GM08714 (cell line): ENCODE results near the gene JAGN1.

Experiments
- H3K4me3 ChIP-seq: fragments of 200-500 bp; sonication (Bioruptor generic); 2 replicates; pipeline ENCODE4 v1.5.1; 2014; ENCODE audit warnings: mild to moderate bottlenecking, low read length, inconsistent platforms
- ZNF274 ChIP-seq: IDR thresholded peaks from 2 replicates; pipeline ENCODE4 v1.6.1; 2012; ENCODE audit warnings: mild to moderate bottlenecking, low read depth, low read length

The JAGN1 gene

DNA sequence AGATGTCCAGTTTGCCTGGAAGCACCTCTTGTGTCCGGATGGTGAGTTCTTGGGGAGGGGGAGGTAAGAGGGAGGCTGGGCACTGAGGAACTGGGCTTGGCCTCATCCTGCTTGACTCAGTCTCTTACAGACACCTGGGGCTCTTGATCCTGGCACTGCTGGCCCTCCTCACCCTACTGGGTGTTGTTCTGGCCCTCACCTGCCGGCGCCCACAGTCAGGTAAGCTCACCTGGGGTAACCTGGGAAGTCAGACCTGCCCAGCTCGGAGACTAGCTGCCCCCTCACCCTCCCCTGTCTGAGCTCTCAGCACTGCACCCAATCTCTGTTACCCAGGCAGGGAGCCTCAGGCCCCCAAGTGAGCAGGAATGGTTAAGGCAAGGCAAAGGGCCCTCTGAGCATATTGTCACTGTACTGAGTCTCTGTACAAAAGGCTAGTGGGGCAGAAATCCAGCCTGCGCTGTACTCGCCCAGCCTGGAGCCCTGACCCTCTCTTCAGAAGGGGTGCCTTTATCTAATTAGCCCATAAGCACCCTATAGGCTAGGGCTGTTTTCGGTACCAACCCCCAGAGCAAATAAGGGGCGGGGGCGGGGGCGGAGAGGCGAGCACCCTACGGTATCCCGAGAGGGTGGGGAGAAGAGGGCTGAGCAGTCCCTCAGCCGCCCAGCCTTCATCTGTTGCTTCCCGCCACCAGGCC lies 24.3 kb downstream of the JAGN1 start:
- no peak overlapping the region; the same call in 1 of the 2 replicates for H3K4me3 ChIP-seq
- no peak for TF ChIP-seq ZNF274

GRCh38 chr3:9915254-9916141 lies 25.1 kb downstream of the JAGN1 start:
- H3K4me3 ChIP-seq = peak overlapping the region; percentile 45; the same call in 1 of the 2 replicates
- no peak for TF ChIP-seq ZNF274

DNA sequence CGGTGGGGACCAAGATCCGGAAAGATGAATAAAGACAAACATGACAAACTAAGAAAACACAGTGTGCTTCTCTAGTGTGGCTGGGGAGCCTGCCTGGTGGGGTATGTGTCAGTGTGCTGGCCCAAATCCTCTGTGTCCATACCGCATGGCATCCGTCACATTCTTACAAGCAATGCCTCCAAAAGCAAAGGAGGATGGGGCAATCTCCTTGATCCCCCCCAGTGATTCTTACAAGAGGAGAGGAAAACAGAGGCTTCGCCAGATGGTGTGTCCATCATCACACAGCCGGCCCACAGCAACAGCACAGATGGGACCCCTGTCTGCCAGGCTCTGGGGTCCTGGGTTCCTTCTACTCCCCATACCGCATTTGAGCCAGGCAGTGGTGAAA lies 25.9 kb downstream of the JAGN1 start:
- no peak for TF ChIP-seq ZNF274
- no peak overlapping the region; the same call in 1 of the 2 replicates for H3K4me3 ChIP-seq

DNA sequence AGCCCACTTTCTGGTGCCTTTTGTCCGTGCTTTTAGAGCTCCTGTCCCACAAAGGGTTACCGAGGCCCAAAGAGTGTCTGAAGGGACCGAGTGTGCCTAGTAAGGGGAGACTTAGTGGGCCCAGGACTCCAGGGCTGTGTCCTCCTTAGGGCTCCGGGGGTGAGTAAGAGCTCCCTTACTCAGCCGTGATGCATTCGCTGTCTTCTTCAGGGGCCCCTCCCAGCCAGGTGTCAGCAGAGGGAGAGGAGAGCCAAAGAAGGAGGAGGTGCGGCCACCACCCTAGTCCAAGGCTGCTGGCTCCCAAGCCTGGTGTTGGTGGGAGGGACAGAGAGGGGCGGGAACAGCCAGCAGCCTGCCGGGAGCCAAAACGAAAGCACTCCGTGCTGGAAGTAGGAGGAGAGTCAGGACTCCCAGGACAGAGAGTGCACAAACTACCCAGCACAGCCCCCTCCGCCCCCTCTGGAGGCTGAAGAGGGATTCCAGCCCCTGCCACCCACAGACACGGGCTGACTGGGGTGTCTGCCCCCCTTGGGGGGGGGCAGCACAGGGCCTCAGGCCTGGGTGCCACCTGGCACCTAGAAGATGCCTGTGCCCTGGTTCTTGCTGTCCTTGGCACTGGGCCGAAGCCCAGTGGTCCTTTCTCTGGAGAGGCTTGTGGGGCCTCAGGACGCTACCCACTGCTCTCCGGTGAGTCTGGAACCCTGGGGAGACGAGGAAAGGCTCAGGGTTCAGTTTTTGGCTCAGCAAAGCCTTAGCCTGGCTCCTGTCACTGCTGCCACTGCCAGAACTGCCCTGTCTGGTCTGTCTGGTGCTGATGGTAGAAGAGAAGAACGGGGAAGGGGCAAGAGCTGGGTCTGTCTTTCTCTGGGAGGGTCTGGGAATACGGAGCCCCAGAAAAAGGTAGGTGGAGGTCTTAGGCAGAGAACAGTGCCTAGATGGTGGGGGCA lies 26.6 kb downstream of the JAGN1 start, which contains the start of gene IL17RC:
Gene IL17RC (plus strand): TSS at position 365 of the 947 bp plus-strand sequence. CDS start 218 bp downstream, at position 583.
- no peak for TF ChIP-seq ZNF274
- H3K4me3 ChIP-seq = no peak within 1 kb of the TSS; the same call in 1 of the 2 replicates

DNA sequence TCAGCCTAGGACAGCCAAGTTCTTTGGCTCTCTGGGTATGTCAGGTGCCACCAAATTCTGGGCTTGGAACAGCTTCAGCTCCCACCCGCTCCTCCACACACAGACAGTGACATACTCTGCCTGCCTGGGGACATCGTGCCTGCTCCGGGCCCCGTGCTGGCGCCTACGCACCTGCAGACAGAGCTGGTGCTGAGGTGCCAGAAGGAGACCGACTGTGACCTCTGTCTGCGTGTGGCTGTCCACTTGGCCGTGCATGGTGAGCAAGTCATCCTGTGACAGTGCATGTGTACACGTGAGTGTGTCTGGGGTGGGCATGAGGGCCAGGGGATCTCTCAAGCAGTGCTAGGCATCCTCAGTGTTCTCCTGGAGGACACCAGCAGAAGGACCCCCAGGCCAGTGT lies 27.4 kb downstream of the JAGN1 start:
- no peak overlapping the region for H3K4me3 ChIP-seq

GRCh38 chr3:9918261-9919038 lies 28.0 kb downstream of the JAGN1 start:
- TF ChIP-seq ZNF274 = no peak
- no peak overlapping the region for H3K4me3 ChIP-seq

More for the DNA sequence above, 27.4 kb downstream of the JAGN1 start:
- TF ChIP-seq ZNF274 = no peak

GRCh38 chr3:9928158-9928557 lies 37.7 kb downstream of the JAGN1 start:
- no peak overlapping the region for H3K4me3 ChIP-seq
- no peak for TF ChIP-seq ZNF274

DNA sequence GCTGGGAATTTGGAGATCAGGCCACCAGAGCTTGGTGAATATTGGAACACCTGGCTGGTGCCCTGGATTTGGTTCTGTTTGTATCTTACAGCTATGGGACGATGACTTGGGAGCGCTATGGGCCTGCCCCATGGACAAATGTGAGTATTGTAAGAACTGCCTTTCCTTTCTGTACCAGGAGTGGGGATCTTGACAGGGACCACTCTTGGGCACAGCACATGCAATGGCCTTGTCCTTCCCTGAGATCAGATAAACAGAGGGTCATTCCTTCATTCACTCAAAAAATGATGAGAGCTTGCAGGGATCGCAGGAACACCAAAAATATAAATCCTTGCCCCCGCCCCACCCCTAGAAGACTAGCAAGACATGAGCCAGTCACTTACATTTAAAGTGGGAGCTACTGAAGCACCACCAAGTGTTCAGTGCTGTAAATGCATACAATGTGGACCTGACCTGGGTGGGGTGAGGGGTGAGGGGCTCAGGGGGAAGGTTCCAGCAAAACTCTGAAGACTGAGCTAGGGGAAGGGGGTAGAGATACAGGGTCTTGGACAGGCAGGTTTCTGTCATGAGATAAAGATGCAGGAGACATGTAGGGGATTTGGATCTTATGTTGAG lies 40.5 kb downstream of the JAGN1 start:
- H3K4me3 ChIP-seq = no peak overlapping the region
- TF ChIP-seq ZNF274 = no peak

GRCh38 chr3:9932535-9932842 lies 42.1 kb downstream of the JAGN1 start:
- TF ChIP-seq ZNF274 = no peak
- peak overlapping the region; percentile 69; the same call in 1 of the 2 replicates for H3K4me3 ChIP-seq

DNA sequence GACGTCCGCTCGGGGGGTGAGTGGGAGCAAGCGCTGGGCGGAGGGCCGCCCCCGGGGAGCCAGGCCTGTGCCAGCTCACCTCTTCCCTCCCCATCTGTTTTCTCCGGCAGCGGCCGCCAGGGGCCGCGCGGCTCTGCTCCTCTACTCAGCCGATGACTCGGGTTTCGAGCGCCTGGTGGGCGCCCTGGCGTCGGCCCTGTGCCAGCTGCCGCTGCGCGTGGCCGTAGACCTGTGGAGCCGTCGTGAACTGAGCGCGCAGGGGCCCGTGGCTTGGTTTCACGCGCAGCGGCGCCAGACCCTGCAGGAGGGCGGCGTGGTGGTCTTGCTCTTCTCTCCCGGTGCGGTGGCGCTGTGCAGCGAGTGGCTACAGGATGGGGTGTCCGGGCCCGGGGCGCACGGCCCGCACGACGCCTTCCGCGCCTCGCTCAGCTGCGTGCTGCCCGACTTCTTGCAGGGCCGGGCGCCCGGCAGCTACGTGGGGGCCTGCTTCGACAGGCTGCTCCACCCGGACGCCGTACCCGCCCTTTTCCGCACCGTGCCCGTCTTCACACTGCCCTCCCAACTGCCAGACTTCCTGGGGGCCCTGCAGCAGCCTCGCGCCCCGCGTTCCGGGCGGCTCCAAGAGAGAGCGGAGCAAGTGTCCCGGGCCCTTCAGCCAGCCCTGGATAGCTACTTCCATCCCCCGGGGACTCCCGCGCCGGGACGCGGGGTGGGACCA lies 42.6 kb downstream of the JAGN1 start:
- H3K4me3 ChIP-seq = peak overlapping the region; percentile 69
- no peak for TF ChIP-seq ZNF274

DNA sequence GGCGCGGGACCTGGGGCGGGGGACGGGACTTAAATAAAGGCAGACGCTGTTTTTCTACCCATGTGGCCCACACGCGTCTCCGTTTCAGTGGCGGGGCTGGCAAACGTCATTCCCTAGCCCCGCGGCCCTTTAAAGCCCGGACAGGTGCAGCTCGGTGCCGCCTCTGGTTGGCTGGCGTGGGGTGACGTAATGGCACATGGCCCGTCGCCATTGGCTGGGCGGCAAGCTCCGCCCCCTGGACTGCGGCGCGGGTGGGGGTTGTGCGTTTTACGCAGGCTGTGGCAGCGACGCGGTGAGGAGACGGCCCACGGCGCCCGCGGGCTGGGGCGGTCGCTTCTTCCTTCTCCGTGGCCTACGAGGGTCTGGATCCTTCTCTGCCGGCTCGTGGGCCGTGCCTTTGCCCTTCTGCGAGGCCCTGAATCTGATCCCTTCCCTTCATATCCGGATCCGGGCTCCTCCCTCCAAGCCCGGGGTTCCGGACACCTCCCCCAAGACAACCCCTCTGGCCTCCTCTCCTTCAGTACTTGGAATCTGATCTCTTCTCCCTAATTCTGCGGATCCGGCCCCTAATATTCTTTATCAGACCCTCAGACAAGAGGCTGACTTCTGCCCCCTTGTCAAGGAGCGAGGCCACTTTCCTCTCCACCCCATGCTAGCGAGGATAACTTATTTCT lies 43.3 kb downstream of the JAGN1 start, which contains the start of gene CRELD1:
Gene CRELD1 (plus strand): TSS at position 274 of the 674 bp plus-strand sequence. CDS start 605 bp downstream, outside the sequence.
- H3K4me3 ChIP-seq = peak within 1 kb of the TSS; percentile 74
- no peak for TF ChIP-seq ZNF274

DNA sequence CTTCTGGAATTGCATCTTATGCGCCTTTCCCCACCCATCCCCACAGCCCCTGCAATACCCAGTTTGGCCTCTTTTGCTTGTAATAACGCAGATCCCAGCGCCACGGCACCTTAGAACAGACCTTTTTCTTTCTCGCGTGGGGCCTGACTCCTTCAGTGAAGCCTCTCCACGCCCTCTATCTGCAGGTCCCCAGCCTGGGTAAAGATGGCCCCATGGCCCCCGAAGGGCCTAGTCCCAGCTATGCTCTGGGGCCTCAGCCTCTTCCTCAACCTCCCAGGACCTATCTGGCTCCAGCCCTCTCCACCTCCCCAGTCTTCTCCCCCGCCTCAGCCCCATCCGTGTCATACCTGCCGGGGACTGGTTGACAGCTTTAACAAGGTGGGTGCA lies 43.8 kb downstream of the JAGN1 start:
- TF ChIP-seq ZNF274 = no peak
- peak overlapping the region; percentile 74 for H3K4me3 ChIP-seq
